SU-DHL-6 (cell line): ENCODE results near the gene SCAPER.

ENCODE experiments used
- EZH2phosphoT487 ChIP-seq: fragments of 200-600 bp; sonication (generic), shearing (Covaris generic); conservative IDR thresholded peaks from 2 replicates; pipeline ENCODE4 v1.6.1; 2018; ENCODE audit warnings: mild to moderate bottlenecking, antibody characterized with exemption, low read length, moderate library complexity, mixed read lengths
- TF ChIP-seq, protein P1 (sequence below): fragments of 200-600 bp; sonication (generic); IDR thresholded peaks from one replicate; pipeline ENCODE4 v1.5.1; 2017; ENCODE audit warnings: antibody characterized with exemption, mild to moderate bottlenecking, low read length, moderate library complexity; ENCODE audit not compliant: insufficient read depth, poor library complexity, severe bottlenecking

DNA sequence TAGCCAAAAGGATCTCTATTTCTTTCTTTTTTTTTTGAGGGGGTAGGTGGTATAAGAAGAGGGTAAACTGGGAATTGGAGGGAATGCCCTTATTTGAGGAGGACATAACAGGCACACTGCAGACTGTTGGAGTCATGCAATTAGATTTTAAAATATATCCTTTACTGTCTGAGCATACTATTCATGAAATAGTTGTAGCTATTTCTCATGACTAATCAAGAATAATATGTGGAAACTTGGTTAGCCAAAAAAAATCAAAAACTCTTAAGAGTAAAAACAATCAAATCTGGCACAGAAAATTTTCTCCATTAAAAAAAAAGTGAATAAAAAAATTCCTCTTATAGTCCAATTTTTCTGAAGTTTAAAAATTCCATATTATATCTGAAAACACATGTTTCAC, 174.9 kb downstream of the SCAPER start:
- TF ChIP-seq, protein P1, sequence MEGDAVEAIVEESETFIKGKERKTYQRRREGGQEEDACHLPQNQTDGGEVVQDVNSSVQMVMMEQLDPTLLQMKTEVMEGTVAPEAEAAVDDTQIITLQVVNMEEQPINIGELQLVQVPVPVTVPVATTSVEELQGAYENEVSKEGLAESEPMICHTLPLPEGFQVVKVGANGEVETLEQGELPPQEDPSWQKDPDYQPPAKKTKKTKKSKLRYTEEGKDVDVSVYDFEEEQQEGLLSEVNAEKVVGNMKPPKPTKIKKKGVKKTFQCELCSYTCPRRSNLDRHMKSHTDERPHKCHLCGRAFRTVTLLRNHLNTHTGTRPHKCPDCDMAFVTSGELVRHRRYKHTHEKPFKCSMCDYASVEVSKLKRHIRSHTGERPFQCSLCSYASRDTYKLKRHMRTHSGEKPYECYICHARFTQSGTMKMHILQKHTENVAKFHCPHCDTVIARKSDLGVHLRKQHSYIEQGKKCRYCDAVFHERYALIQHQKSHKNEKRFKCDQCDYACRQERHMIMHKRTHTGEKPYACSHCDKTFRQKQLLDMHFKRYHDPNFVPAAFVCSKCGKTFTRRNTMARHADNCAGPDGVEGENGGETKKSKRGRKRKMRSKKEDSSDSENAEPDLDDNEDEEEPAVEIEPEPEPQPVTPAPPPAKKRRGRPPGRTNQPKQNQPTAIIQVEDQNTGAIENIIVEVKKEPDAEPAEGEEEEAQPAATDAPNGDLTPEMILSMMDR: no peak
- TF ChIP-seq EZH2phosphoT487: no peak
